HCT116 (cell line): ENCODE results near the gene UBE2L6.

Experiments used
- CBX3 ChIP-seq: IDR thresholded peaks from 2 replicates; pipeline ENCODE4 v1.6.1; 2012; ENCODE audit warnings: low read depth
- CEBPB ChIP-seq: IDR thresholded peaks from 2 replicates; pipeline ENCODE4 v1.6.1; 2012; ENCODE audit warnings: low read depth
- CTCF ChIP-seq, 3 experiments: fragments of 200-600 bp in 1 of 3; sonication (generic) in 1 of 3; IDR thresholded peaks in 2 of 3; conservative IDR thresholded peaks in 1 of 3; 2 replicates each; pipeline ENCODE4 v1.5.1; 2012 to 2017; ENCODE audit warnings: low read depth in 2 of 3, low read length in 2 of 3, antibody characterized with exemption in 1 of 3, borderline replicate concordance in 1 of 3, control low read depth in 1 of 3, mild to moderate bottlenecking in 1 of 3, mixed read lengths in 1 of 3, mixed run types in 1 of 3, moderate library complexity in 1 of 3; ENCODE audit not compliant: insufficient read depth in 1 of 3
- EZH2 ChIP-seq: fragments of 200-600 bp; sonication (generic); IDR thresholded peaks from 2 replicates; pipeline ENCODE4 v1.6.1; 2017; ENCODE audit warnings: antibody characterized with exemption, mixed run types
- FOSL1 ChIP-seq: IDR thresholded peaks from 2 replicates; pipeline ENCODE4 v1.6.1; 2012; ENCODE audit warnings: low read depth
- POLR2A ChIP-seq: IDR thresholded peaks from 2 replicates; pipeline ENCODE4 v1.7.0; 2011; ENCODE audit warnings: borderline replicate concordance; ENCODE audit not compliant: insufficient read depth, insufficient read length; ENCODE audit errors: extremely low read depth
- POLR2AphosphoS5 ChIP-seq: IDR thresholded peaks from 2 replicates; pipeline ENCODE4 v1.6.1; 2011; ENCODE audit warnings: mild to moderate bottlenecking, low read depth, low read length, moderate library complexity
- SIN3A ChIP-seq: IDR thresholded peaks from 2 replicates; pipeline ENCODE4 v1.6.1; 2012; ENCODE audit warnings: low read depth
- SP1 ChIP-seq: IDR thresholded peaks from 2 replicates; pipeline ENCODE4 v1.6.1; 2012; ENCODE audit warnings: low read depth
- ZFX ChIP-seq: fragments of 450-650 bp; IDR thresholded peaks from 2 replicates; pipeline ENCODE4 v1.6.1; 2017
- ZNF274 ChIP-seq: fragments of 200-500 bp; sonication (Bioruptor generic); IDR thresholded peaks from 2 replicates; pipeline ENCODE4 v1.6.1; 2014; ENCODE audit warnings: mild to moderate bottlenecking, low read depth, low read length, inconsistent platforms

GRCh38 chr11:57605028-57605420, 37.6 kb upstream of the UBE2L6 start:
- TF ChIP-seq ZFX (no peak), CTCF (IDR thresholded peaks at IDR 0.05 in 2 of 3, conservative IDR thresholded peaks at IDR 0.05 in 1 of 3; ENCODE audit: borderline replicate concordance in 1 of 3, insufficient read depth in 1 of 3, low read depth in 2 of 3, low read length in 2 of 3) (no peak), CEBPB (no peak), EZH2 (no peak), SIN3A (no peak), FOSL1 (no peak), ZNF274 (no peak), POLR2A (no peak), CBX3 (no peak), SP1 (no peak), POLR2AphosphoS5 (no peak)
